Loucy (cell line): Measurements from ENCODE around the gene SPAG9.

Source experiments
- H2AFZ ChIP-seq: fragments of 200-600 bp; sonication (generic); 2 replicates; pipeline ENCODE4 v1.6.0; 2016; ENCODE audit warnings: antibody characterized with exemption, mild to moderate bottlenecking, low read length, moderate library complexity
- H3F3A ChIP-seq: fragments of 200-600 bp; 2 replicates; pipeline ENCODE4 v1.6.0; 2016; ENCODE audit warnings: antibody characterized with exemption, low read depth, mild to moderate bottlenecking
- H3K27me3 ChIP-seq: fragments of 200-600 bp; sonication (generic); 2 replicates; pipeline ENCODE4 v1.6.1; 2014; ENCODE audit warnings: low read length, mild to moderate bottlenecking; ENCODE audit not compliant: insufficient read depth, poor library complexity, severe bottlenecking
- H3K36me3 ChIP-seq: fragments of 200-600 bp; sonication (generic); 2 replicates; pipeline ENCODE4 v1.6.1; 2016; ENCODE audit warnings: low read length; ENCODE audit not compliant: insufficient read depth
- H3K4me1 ChIP-seq: fragments of 200-600 bp; sonication (generic); 2 replicates; pipeline ENCODE4 v1.5.1; 2014; ENCODE audit warnings: low read length, mild to moderate bottlenecking; ENCODE audit not compliant: insufficient read depth, poor library complexity, severe bottlenecking
- H3K4me2 ChIP-seq: fragments of 200-600 bp; sonication (generic); 2 replicates; pipeline ENCODE4 v1.6.0; 2014; ENCODE audit warnings: antibody characterized with exemption, low read length, low read depth, mild to moderate bottlenecking; ENCODE audit not compliant: poor library complexity, severe bottlenecking
- H3K4me3 ChIP-seq: fragments of 200-600 bp; sonication (generic); 2 replicates; pipeline ENCODE4 v1.5.1; 2014; ENCODE audit warnings: low read length, mild to moderate bottlenecking, mixed read lengths; ENCODE audit not compliant: poor library complexity, severe bottlenecking
- H3K79me2 ChIP-seq: fragments of 200-600 bp; sonication (generic); 2 replicates; pipeline ENCODE4 v1.6.1; 2014; ENCODE audit warnings: low read length; ENCODE audit not compliant: insufficient read depth
- H3K9ac ChIP-seq: fragments of 200-600 bp; sonication (generic); 2 replicates; pipeline ENCODE4 v1.6.0; 2014; ENCODE audit warnings: mild to moderate bottlenecking, low read depth, low read length, moderate library complexity; ENCODE audit not compliant: poor library complexity, severe bottlenecking
- H3K9me2 ChIP-seq: fragments of 200-600 bp; sonication (generic); replicated peaks from 2 replicates; pipeline ENCODE4 v1.6.1; 2016; ENCODE audit warnings: low read depth, low read length, mixed read lengths
- H3K9me3 ChIP-seq: fragments of 200-600 bp; sonication (generic); 2 replicates; pipeline ENCODE4 v1.6.1; 2014; ENCODE audit warnings: mild to moderate bottlenecking, antibody characterized with exemption, low read length, low read depth; ENCODE audit not compliant: insufficient read depth
- H4K20me1 ChIP-seq: fragments of 200-600 bp; sonication (generic); 2 replicates; pipeline ENCODE4 v1.6.0; 2014; ENCODE audit warnings: antibody characterized with exemption, low read length, mild to moderate bottlenecking; ENCODE audit not compliant: insufficient read depth, poor library complexity, severe bottlenecking
- EZH2phosphoT487 ChIP-seq: fragments of 200-600 bp; IDR thresholded peaks from 2 replicates; pipeline ENCODE4 v1.6.1; 2018; ENCODE audit warnings: antibody characterized with exemption, mild to moderate bottlenecking, moderate library complexity, borderline replicate concordance
- TF ChIP-seq, protein P1 (sequence below): fragments of 200-600 bp; sonication (generic); conservative IDR thresholded peaks from 2 replicates; pipeline ENCODE4 v1.5.1; 2014; ENCODE audit warnings: mild to moderate bottlenecking, antibody characterized with exemption, low read length

SPAG9 gene

DNA sequence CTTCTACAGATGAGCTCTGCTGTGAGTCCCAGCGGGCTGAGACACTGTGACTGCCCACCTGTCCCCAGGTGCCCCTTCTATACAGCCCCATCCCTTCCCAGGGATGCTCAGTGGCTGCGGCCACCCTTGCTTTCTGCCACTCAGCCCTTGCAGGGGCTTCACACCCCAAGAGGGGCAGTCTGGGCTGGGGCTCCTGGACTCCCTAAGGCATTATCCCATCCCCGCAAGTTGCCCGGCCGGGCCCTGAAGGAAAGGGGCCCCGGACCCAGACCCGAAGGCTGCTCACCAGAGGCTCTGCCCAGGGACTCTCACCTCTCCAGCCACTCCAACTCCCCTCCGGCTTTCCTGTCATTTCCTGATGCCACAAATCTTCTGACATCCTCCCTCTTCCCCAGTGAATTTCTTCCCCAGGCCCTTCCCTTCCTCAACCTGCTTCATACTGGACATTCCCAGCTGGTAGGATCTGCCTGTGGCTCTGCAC lies 166.0 kb downstream of the SPAG9 start:
- no peak overlapping the region for H2AFZ ChIP-seq
- H3K4me3 ChIP-seq: no peak overlapping the region
- no peak overlapping the region for H3K4me2 ChIP-seq
- H3K4me1 ChIP-seq: no peaks in the 10 kb centered on the region
- H3K9me3 ChIP-seq: no peaks in the 10 kb centered on the region
- no peaks in the 10 kb centered on the region for H3K9me2 ChIP-seq
- no peaks in the 10 kb centered on the region for H3K27me3 ChIP-seq
- no peaks in the 10 kb centered on the region for H3K79me2 ChIP-seq
- H4K20me1 ChIP-seq: no peaks in the 10 kb centered on the region
- no peak overlapping the region for H3K9ac ChIP-seq
- no peaks in the 10 kb centered on the region for H3K36me3 ChIP-seq
- no peak for TF ChIP-seq EZH2phosphoT487
- no peaks in the 10 kb centered on the region for H3F3A ChIP-seq

DNA sequence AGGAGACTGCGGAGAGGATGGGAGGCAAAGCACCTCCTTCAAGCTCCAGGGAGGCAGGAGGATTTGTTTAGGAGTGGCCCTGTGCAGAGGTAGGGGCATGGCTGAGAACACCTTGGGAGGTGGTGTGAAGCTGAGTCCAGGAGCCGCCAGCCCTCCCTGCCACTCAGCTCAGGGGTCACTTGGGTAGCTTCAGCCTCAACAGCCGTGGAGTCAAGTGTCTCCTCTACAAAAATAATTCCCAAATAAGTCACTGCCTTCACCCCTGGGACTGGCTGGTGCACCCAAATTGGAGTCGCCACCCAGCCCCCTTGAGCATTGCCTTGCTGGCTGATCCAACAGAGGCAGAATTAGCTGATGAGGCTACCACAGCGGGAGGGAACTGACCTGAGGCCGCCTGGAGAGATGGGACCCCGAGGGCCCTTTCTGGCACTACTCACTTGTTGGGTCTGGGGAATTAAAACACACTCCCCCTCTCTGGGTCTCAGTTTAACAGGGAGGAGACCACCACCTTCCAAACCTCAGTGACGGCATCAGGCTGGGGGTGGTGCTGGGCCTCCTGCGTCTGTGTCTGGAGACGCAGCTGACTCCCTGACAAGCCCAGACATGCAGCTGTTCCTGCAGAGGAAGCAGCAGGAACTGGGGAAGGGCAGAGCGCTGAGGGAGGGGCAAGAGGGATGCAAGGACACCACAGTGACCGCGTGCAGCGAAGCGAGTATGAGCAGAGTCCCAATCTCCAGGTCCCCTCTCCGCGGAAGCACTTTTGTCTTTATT lies 166.7 kb downstream of the SPAG9 start:
- no peak overlapping the region for H2AFZ ChIP-seq
- H3K9me2 ChIP-seq: no peaks in the 10 kb centered on the region
- no peaks in the 10 kb centered on the region for H3K27me3 ChIP-seq
- no peak overlapping the region for H3K4me3 ChIP-seq
- no peaks in the 10 kb centered on the region for H3K9me3 ChIP-seq
- no peaks in the 10 kb centered on the region for H3K36me3 ChIP-seq
- H3K4me2 ChIP-seq: no peak overlapping the region
- TF ChIP-seq EZH2phosphoT487: no peak
- TF ChIP-seq, protein P1, sequence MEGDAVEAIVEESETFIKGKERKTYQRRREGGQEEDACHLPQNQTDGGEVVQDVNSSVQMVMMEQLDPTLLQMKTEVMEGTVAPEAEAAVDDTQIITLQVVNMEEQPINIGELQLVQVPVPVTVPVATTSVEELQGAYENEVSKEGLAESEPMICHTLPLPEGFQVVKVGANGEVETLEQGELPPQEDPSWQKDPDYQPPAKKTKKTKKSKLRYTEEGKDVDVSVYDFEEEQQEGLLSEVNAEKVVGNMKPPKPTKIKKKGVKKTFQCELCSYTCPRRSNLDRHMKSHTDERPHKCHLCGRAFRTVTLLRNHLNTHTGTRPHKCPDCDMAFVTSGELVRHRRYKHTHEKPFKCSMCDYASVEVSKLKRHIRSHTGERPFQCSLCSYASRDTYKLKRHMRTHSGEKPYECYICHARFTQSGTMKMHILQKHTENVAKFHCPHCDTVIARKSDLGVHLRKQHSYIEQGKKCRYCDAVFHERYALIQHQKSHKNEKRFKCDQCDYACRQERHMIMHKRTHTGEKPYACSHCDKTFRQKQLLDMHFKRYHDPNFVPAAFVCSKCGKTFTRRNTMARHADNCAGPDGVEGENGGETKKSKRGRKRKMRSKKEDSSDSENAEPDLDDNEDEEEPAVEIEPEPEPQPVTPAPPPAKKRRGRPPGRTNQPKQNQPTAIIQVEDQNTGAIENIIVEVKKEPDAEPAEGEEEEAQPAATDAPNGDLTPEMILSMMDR: no peak
- H4K20me1 ChIP-seq: no peaks in the 10 kb centered on the region
- H3K4me1 ChIP-seq: no peaks in the 10 kb centered on the region
- H3K9ac ChIP-seq: no peak overlapping the region
- no peaks in the 10 kb centered on the region for H3K79me2 ChIP-seq
- H3F3A ChIP-seq: no peaks in the 10 kb centered on the region

DNA sequence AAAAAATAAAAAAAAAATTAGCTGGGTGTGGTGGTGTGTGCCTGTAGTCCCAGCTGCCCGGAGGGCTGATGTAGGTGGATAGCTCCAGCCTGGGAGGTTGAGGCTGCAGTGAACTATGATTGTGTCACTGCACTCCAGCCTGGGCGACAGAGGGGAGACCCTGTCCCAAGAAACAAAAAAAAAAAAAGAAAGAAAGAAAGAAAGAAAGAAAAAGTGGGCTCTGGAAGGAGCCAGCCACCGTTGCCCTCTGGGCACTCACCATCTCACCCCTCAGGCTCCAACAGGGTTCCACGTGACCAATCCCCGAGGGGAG lies 167.2 kb downstream of the SPAG9 start:
- no peaks in the 10 kb centered on the region for H3K4me1 ChIP-seq
- H3K4me2 ChIP-seq: no peak overlapping the region

More for the DNA sequence above, 167.2 kb downstream of the SPAG9 start:
- Histone ChIP-seq H3K79me2 (no peaks in the 10 kb centered on the region), H4K20me1 (no peaks in the 10 kb centered on the region), H3K9me2 (no peaks in the 10 kb centered on the region), H3K36me3 (no peaks in the 10 kb centered on the region), H2AFZ (no peak overlapping the region), H3K27me3 (no peaks in the 10 kb centered on the region), H3K4me3 (no peak overlapping the region), H3K9ac (no peak overlapping the region), H3F3A (no peaks in the 10 kb centered on the region), H3K9me3 (no peaks in the 10 kb centered on the region)
- TF ChIP-seq EZH2phosphoT487: no peak
- TF ChIP-seq, protein P1: no peak
